GM18870 (cell line): ENCODE data around the gene APEH.

ENCODE experiments used
- ATAC-seq: cut with Tn5 transposase; IDR thresholded peaks from one replicate; pipeline ENCODE4 v1.9.1; 2021; ENCODE audit warnings: moderate library complexity; ENCODE audit not compliant: unreplicated experiment

Gene APEH

GRCh38 chr3:49650177-49650576 lies 24.0 kb upstream of the APEH start:
- no peak for ATAC-seq

GRCh38 chr3:49650637-49651036 lies 23.5 kb upstream of the APEH start:
- ATAC-seq, result no peak

- no peak for ATAC-seq
These were observed 21.8 kb upstream of the APEH start for GRCh38 chr3:49652218-49652902.

GRCh38 chr3:49652903-49653415 lies 21.2 kb upstream of the APEH start:
- ATAC-seq, result no peak

GRCh38 chr3:49653621-49654020 lies 20.5 kb upstream of the APEH start:
- ATAC-seq, result no peak

- ATAC-seq, result no peak
These were observed 19.9 kb upstream of the APEH start for GRCh38 chr3:49654176-49654825.

GRCh38 chr3:49654955-49655556 lies 19.1 kb upstream of the APEH start:
- ATAC-seq, result no peak

- no peak for ATAC-seq
These were observed 18.3 kb upstream of the APEH start for GRCh38 chr3:49655731-49656285.

- ATAC-seq, result no peak
These were observed 17.5 kb upstream of the APEH start for GRCh38 chr3:49656541-49657112.

- ATAC-seq, result no peak
These were observed 16.8 kb upstream of the APEH start for GRCh38 chr3:49657208-49657915.

- ATAC-seq, result no peak
These were observed 15.4 kb upstream of the APEH start for GRCh38 chr3:49658711-49659110.

- ATAC-seq, result no peak
These were observed 14.4 kb upstream of the APEH start for GRCh38 chr3:49659756-49660155.

- no peak for ATAC-seq
These were observed 12.9 kb upstream of the APEH start for GRCh38 chr3:49661281-49661680.

- ATAC-seq, result no peak
These were observed 12.1 kb upstream of the APEH start for GRCh38 chr3:49662021-49662420.

- ATAC-seq, result no peak
These were observed 11.3 kb upstream of the APEH start for GRCh38 chr3:49662720-49663413.

- no peak for ATAC-seq
These were observed 10.3 kb upstream of the APEH start for GRCh38 chr3:49663831-49664230.

- ATAC-seq, result no peak
These were observed 9.9 kb upstream of the APEH start for GRCh38 chr3:49664300-49664699.

GRCh38 chr3:49665822-49666519 lies 8.2 kb upstream of the APEH start:
- no peak for ATAC-seq

GRCh38 chr3:49666592-49666991 lies 7.6 kb upstream of the APEH start:
- no peak for ATAC-seq
